Mesendoderm (in vitro differentiated cells): ENCODE data around the gene KRTAP10-10.

Source experiments
- DNase-seq: peaks from one replicate; pipeline ENCODE4 v3.0.0; 2013
- H2AK5ac ChIP-seq: 2 replicates; pipeline ENCODE4 v1.6.1; 2013; ENCODE audit warnings: low read length, inconsistent platforms
- H2BK120ac ChIP-seq: 2 replicates; pipeline ENCODE4 v1.6.1; 2013; ENCODE audit warnings: low read depth, mild to moderate bottlenecking, low read length, moderate library complexity, mixed read lengths
- H2BK15ac ChIP-seq: replicated peaks from 2 replicates; pipeline ENCODE4 v1.6.1; 2013; ENCODE audit warnings: low read depth, mild to moderate bottlenecking, moderate library complexity
- H2BK5ac ChIP-seq: 2 replicates; pipeline ENCODE4 v1.6.1; 2013; ENCODE audit warnings: low read length, inconsistent platforms
- H3K18ac ChIP-seq: 2 replicates; pipeline ENCODE4 v1.6.1; 2013; ENCODE audit warnings: mild to moderate bottlenecking, low read length, mixed read lengths
- H3K23ac ChIP-seq: one replicate; pipeline ENCODE4 v1.6.1; 2013; ENCODE audit warnings: low read length
- H3K27ac ChIP-seq: 2 replicates; pipeline ENCODE4 v1.5.1; 2013; ENCODE audit warnings: low read depth, mild to moderate bottlenecking, inconsistent platforms, low read length, moderate library complexity
- H3K27me3 ChIP-seq: 2 replicates; pipeline ENCODE4 v1.6.1; 2013; ENCODE audit warnings: low read length, control low read depth, mild to moderate bottlenecking, inconsistent platforms; ENCODE audit not compliant: insufficient read depth, poor library complexity
- H3K36me3 ChIP-seq: 2 replicates; pipeline ENCODE4 v1.6.1; 2013; ENCODE audit warnings: low read length, inconsistent platforms; ENCODE audit not compliant: control insufficient read depth, insufficient read depth
- H3K4ac ChIP-seq: one replicate; pipeline ENCODE4 v1.6.1; 2013; ENCODE audit warnings: low read depth, mild to moderate bottlenecking, low read length, moderate library complexity
- H3K4me1 ChIP-seq: 2 replicates; pipeline ENCODE4 v1.6.1; 2013; ENCODE audit warnings: low read depth, low read length, inconsistent platforms; ENCODE audit not compliant: control insufficient read depth
- H3K4me2 ChIP-seq: 2 replicates; pipeline ENCODE4 v1.6.1; 2013; ENCODE audit warnings: low read length
- H3K4me3 ChIP-seq: 2 replicates; pipeline ENCODE4 v1.5.1; 2013; ENCODE audit warnings: mild to moderate bottlenecking, low read length
- H3K56ac ChIP-seq: one replicate; pipeline ENCODE4 v1.6.1; 2013; ENCODE audit warnings: low read length
- H3K79me1 ChIP-seq: 2 replicates; pipeline ENCODE4 v1.6.1; 2013; ENCODE audit warnings: low read length, inconsistent platforms
- H3K79me2 ChIP-seq: 2 replicates; pipeline ENCODE4 v1.6.1; 2013; ENCODE audit warnings: mild to moderate bottlenecking, low read length; ENCODE audit not compliant: control insufficient read depth, insufficient read depth
- H3K9ac ChIP-seq: 2 replicates; pipeline ENCODE4 v1.6.1; 2013; ENCODE audit warnings: low read length, inconsistent platforms
- H4K5ac ChIP-seq: one replicate; pipeline ENCODE4 v1.6.1; 2013; ENCODE audit warnings: low read length
- H4K8ac ChIP-seq: one replicate; pipeline ENCODE4 v1.6.1; 2013; ENCODE audit warnings: low read depth, mild to moderate bottlenecking, control low read depth, low read length, moderate library complexity
- whole genome bisulfite sequencing: extraction: QIAGEN DNeasy Blood & Tissue Kit; methylation state at CpG from one replicate; pipeline ENCODE4 v1.1.7; 2013; ENCODE audit warnings: low lambda C conversion rate, missing lambda C conversion rate; ENCODE audit not compliant: insufficient coverage; ENCODE audit errors: extremely low coverage; 5-methylcytosine and 5-hydroxymethylcytosine counted together

Gene KRTAP10-10

DNA sequence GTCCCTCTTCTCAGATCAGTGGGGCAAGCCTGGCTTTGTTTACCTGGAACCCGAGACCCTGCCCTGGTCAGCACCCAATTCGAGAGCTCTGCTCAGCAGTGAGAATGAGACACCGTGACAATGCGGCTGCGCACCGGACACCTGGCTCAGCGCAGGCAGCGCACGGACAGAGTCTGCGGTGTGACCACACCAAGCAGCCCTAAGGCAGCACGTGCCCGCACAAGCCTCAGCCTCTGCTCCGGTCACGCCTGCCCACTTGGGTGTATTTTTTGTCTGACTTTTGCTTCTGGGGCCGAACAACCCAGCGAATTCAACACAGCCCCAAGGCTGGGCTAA, 20.6 kb upstream of the KRTAP10-10 start:
- Histone ChIP-seq H3K9ac (no peak overlapping the region), H2BK5ac (no peak overlapping the region), H3K79me1 (no peaks in the 10 kb centered on the region), H3K27me3 (no peaks in the 10 kb centered on the region), H2AK5ac (no peak overlapping the region), H3K36me3 (no peaks in the 10 kb centered on the region), H4K5ac (no peak overlapping the region), H4K8ac (no peak overlapping the region), H3K18ac (no peak overlapping the region), H3K27ac (no peak overlapping the region), H3K4me2 (no peak overlapping the region), H3K56ac (no peak overlapping the region), H2BK120ac (no peak overlapping the region), H3K4ac (no peak overlapping the region), H3K4me3 (no peak overlapping the region), H3K23ac (no peak overlapping the region), H3K4me1 (peaks cover 4% of the 10 kb centered on the region), H3K79me2 (no peaks in the 10 kb centered on the region), H2BK15ac (no peak overlapping the region)
- DNase-seq, result no peak
- no CpG with 5 or more reads among the region's 16 CpGs for WGBS

DNA sequence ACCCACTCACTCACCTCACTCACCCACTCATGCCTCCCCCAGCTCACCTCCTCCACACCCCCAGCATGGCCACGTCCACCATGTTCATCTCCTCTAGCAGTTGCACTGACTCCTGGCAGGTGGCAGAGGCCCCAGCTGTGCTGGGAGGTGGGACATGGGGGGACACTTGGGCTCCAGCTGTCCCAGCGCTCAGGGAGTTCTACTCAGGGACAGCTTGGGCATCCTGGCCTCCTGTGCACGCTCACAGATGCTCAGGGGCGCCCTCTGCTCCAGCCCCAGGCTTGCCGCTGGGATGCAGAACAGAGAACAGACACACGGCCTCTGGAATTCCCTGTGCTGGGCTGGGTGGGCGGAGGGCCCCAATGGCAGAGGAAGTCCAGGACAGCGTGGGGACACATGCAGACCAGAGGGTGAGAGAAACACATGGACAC, 20.1 kb upstream of the KRTAP10-10 start:
- Histone ChIP-seq H2BK15ac (no peak overlapping the region), H3K27me3 (no peaks in the 10 kb centered on the region)
- no CpG with 5 or more reads among the region's 8 CpGs for WGBS

DNA sequence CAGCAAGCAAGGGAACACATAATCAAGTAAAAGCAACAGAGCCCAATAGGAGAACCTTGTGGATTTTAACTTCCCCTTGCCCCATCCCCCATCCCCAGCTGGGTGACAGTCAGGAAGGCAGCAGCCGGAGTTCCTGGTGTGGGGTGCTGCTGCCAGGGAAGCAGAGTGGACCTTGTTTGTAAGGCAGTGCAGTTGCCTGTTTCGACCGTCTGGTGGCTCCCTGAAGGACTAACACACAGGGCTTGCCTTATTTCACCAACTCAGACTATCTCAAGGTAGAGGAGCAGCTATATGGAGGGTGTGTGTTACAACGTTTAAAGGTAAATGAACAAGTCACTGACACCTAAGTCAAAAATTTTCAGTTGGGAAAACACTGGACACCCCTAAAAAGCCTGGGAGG, 18.7 kb upstream of the KRTAP10-10 start:
- Histone ChIP-seq H3K27ac (no peak overlapping the region), H3K4ac (no peak overlapping the region), H3K79me2 (no peaks in the 10 kb centered on the region), H3K23ac (no peak overlapping the region), H2AK5ac (no peak overlapping the region), H2BK120ac (no peak overlapping the region), H3K4me3 (no peak overlapping the region), H3K18ac (no peak overlapping the region), H3K9ac (no peak overlapping the region), H4K8ac (no peak overlapping the region), H3K4me2 (no peak overlapping the region), H3K36me3 (no peaks in the 10 kb centered on the region), H3K79me1 (no peaks in the 10 kb centered on the region), H2BK5ac (no peak overlapping the region), H4K5ac (no peak overlapping the region), H2BK15ac (no peak overlapping the region), H3K27me3 (no peaks in the 10 kb centered on the region), H3K56ac (no peak overlapping the region), H3K4me1 (peaks cover 4% of the 10 kb centered on the region)
- WGBS, result no CpG with 5 or more reads among the region's 4 CpGs
- DNase-seq, result peak; percentile 66

More for the DNA sequence above, 20.1 kb upstream of the KRTAP10-10 start:
- Histone ChIP-seq H3K79me1 (no peaks in the 10 kb centered on the region), H4K8ac (no peak overlapping the region), H2AK5ac (no peak overlapping the region), H3K9ac (no peak overlapping the region), H3K4me1 (peaks cover 4% of the 10 kb centered on the region), H4K5ac (no peak overlapping the region), H3K23ac (no peak overlapping the region), H3K4me2 (no peak overlapping the region), H3K36me3 (no peaks in the 10 kb centered on the region), H3K4ac (no peak overlapping the region), H3K79me2 (no peaks in the 10 kb centered on the region), H3K18ac (no peak overlapping the region), H3K27ac (no peak overlapping the region), H2BK120ac (no peak overlapping the region), H3K56ac (no peak overlapping the region), H3K4me3 (no peak overlapping the region), H2BK5ac (no peak overlapping the region)
- no peak for DNase-seq

DNA sequence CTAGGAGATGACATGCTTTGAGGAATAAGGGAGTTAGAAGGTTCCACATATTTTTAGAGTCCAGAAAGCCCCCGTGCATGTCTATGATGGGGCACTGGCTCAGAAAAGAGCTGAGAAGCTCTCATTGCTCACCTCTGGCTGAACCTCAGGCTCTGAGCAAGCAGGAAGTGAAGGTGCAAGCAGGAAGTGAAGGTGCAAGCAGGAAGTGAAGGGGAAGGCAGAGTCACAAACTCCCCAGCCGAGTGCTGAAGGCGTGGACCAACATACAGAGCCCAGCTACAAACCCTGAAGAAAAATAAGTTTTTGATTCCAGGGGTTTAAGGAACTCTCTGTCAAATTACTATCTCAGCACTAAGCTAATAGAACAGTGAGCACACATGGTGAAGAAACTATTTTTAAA, 18.2 kb upstream of the KRTAP10-10 start:
- H3K27me3 ChIP-seq, result no peaks in the 10 kb centered on the region
- H2BK5ac ChIP-seq, result no peak overlapping the region
- no peak overlapping the region for H2BK15ac ChIP-seq
- H3K79me1 ChIP-seq, result no peaks in the 10 kb centered on the region
- no peak overlapping the region for H3K4me2 ChIP-seq
- no peak overlapping the region for H3K9ac ChIP-seq
- H3K23ac ChIP-seq, result no peak overlapping the region
- no peak overlapping the region for H3K18ac ChIP-seq
- H2AK5ac ChIP-seq, result no peak overlapping the region
- H3K4me1 ChIP-seq, result peaks cover 4% of the 10 kb centered on the region
- H3K79me2 ChIP-seq, result no peaks in the 10 kb centered on the region
- no peaks in the 10 kb centered on the region for H3K36me3 ChIP-seq
- H4K5ac ChIP-seq, result no peak overlapping the region
- no CpG with 5 or more reads among the region's 3 CpGs for WGBS
- no peak overlapping the region for H4K8ac ChIP-seq
- no peak overlapping the region for H3K27ac ChIP-seq
- H3K4me3 ChIP-seq, result no peak overlapping the region
- no peak for DNase-seq
- no peak overlapping the region for H2BK120ac ChIP-seq
- peak overlapping the region; percentile 31 for H3K56ac ChIP-seq
- H3K4ac ChIP-seq, result no peak overlapping the region

DNA sequence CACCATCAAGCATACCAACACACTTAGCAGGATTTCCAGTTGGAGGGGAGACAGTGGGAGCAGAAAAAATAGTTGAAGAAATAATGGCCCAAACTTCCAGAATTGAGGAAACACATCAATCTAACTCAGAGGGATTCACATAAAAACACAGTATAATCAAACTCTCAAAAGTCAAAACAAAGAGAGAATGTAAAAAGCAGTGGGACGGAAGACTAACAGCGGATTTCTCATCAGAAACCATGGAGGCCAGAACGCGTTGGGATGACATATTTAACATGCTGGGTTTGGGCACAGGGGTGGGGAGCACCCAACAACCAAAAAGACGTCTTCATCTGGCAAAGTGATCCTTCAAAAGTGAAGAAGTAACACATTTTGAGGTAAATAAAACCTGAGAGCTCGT, 17.3 kb upstream of the KRTAP10-10 start:
- H3K18ac ChIP-seq, result no peak overlapping the region
- H3K4ac ChIP-seq, result no peak overlapping the region

DNA sequence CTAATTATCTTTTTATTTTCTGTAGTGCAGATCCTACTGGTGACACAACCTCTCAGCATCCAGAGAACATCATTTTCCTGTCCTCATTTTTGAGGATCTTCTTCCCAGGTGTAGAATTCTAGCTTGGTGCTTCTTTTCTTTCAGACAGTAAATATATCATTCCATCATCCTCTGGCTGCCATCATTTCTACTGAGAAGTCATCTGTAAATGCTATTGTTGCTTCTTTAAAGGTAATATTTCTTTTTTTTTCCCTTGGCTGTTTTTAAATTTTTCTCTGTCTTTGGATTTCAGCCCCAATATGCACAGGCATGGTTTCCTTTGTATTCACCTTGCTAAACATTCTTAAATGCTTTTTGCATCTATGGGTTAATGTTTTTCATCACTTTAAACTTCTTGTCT, 13.6 kb upstream of the KRTAP10-10 start:
- Histone ChIP-seq H3K4ac (no peak overlapping the region), H2AK5ac (no peak overlapping the region), H3K79me1 (no peaks in the 10 kb centered on the region), H3K36me3 (no peaks in the 10 kb centered on the region), H3K4me1 (peaks cover 4% of the 10 kb centered on the region), H2BK5ac (no peak overlapping the region), H3K79me2 (no peaks in the 10 kb centered on the region), H3K18ac (no peak overlapping the region), H4K5ac (no peak overlapping the region), H3K4me2 (no peak overlapping the region), H3K27ac (no peak overlapping the region), H3K4me3 (no peak overlapping the region), H3K23ac (no peak overlapping the region), H2BK120ac (no peak overlapping the region), H3K27me3 (no peaks in the 10 kb centered on the region), H4K8ac (no peak overlapping the region), H2BK15ac (no peak overlapping the region), H3K9ac (no peak overlapping the region), H3K56ac (no peak overlapping the region)
- DNase-seq, result no peak

More for the DNA sequence above, 17.3 kb upstream of the KRTAP10-10 start:
- Histone ChIP-seq H3K79me2 (no peaks in the 10 kb centered on the region), H3K23ac (no peak overlapping the region), H2BK15ac (no peak overlapping the region), H3K4me3 (no peak overlapping the region), H3K27me3 (no peaks in the 10 kb centered on the region), H3K56ac (no peak overlapping the region), H3K9ac (no peak overlapping the region), H2AK5ac (no peak overlapping the region), H3K27ac (no peak overlapping the region), H2BK5ac (no peak overlapping the region), H2BK120ac (no peak overlapping the region), H3K79me1 (no peaks in the 10 kb centered on the region), H3K36me3 (no peaks in the 10 kb centered on the region), H3K4me2 (no peak overlapping the region), H3K4me1 (peaks cover 4% of the 10 kb centered on the region), H4K8ac (no peak overlapping the region), H4K5ac (no peak overlapping the region)
- no peak for DNase-seq
- WGBS, result no CpG with 5 or more reads among the region's 6 CpGs
